Measurements from ENCODE around the gene VGLL4. TPM values are rescaled to one million over a fixed set of nuclear protein-coding genes. Genes with fewer than 3 reads are reported as not detected.
A peak's percentile ranks its signal among the peaks of the same experiment; 100 is the strongest.

The VGLL4 gene
- total RNA-seq, 1 experiment from 2014 or later = 43.0 TPM

GRCh38 chr3:11642431-11643191 lies 1.1 kb downstream of the VGLL4 start (continued):
- TF ChIP-seq TCF7 (CRISPR knock-in tag; IDR thresholded peaks at IDR 0.05; ENCODE audit: low read depth) = no peak
- TF ChIP-seq ATF3 (CRISPR knock-in tag; conservative IDR thresholded peaks at IDR 0.05) = no peak
- no peak for TF ChIP-seq ZBTB21 (CRISPR knock-in tag; IDR thresholded peaks at IDR 0.05; ENCODE audit: borderline replicate concordance)
- TF ChIP-seq ATF1 (CRISPR knock-in tag; IDR thresholded peaks at IDR 0.05) = no peak
- TF ChIP-seq, protein P1, sequence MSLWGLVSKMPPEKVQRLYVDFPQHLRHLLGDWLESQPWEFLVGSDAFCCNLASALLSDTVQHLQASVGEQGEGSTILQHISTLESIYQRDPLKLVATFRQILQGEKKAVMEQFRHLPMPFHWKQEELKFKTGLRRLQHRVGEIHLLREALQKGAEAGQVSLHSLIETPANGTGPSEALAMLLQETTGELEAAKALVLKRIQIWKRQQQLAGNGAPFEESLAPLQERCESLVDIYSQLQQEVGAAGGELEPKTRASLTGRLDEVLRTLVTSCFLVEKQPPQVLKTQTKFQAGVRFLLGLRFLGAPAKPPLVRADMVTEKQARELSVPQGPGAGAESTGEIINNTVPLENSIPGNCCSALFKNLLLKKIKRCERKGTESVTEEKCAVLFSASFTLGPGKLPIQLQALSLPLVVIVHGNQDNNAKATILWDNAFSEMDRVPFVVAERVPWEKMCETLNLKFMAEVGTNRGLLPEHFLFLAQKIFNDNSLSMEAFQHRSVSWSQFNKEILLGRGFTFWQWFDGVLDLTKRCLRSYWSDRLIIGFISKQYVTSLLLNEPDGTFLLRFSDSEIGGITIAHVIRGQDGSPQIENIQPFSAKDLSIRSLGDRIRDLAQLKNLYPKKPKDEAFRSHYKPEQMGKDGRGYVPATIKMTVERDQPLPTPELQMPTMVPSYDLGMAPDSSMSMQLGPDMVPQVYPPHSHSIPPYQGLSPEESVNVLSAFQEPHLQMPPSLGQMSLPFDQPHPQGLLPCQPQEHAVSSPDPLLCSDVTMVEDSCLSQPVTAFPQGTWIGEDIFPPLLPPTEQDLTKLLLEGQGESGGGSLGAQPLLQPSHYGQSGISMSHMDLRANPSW (CRISPR knock-in tag; conservative IDR thresholded peaks at IDR 0.05; ENCODE audit: low read depth) = no peak
- TF ChIP-seq MYBL2 (CRISPR knock-in tag; IDR thresholded peaks at IDR 0.05) = no peak
- no peak for TF ChIP-seq ZMAT4 (CRISPR knock-in tag; IDR thresholded peaks at IDR 0.05)
- TF ChIP-seq, protein P2, sequence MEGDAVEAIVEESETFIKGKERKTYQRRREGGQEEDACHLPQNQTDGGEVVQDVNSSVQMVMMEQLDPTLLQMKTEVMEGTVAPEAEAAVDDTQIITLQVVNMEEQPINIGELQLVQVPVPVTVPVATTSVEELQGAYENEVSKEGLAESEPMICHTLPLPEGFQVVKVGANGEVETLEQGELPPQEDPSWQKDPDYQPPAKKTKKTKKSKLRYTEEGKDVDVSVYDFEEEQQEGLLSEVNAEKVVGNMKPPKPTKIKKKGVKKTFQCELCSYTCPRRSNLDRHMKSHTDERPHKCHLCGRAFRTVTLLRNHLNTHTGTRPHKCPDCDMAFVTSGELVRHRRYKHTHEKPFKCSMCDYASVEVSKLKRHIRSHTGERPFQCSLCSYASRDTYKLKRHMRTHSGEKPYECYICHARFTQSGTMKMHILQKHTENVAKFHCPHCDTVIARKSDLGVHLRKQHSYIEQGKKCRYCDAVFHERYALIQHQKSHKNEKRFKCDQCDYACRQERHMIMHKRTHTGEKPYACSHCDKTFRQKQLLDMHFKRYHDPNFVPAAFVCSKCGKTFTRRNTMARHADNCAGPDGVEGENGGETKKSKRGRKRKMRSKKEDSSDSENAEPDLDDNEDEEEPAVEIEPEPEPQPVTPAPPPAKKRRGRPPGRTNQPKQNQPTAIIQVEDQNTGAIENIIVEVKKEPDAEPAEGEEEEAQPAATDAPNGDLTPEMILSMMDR (IDR thresholded peaks at IDR 0.05) = no peak
- no peak for TF ChIP-seq TEAD1 (CRISPR knock-in tag; IDR thresholded peaks at IDR 0.05)
- 0 out of 2 replicates have a peak, but pooled peaks have one; percentile 41 for TF ChIP-seq ETV6 (CRISPR knock-in tag; IDR thresholded peaks at IDR 0.05)
- peak; percentile 43; the same call in 1 of the 2 replicates for TF ChIP-seq FOXP1 (CRISPR knock-in tag; IDR thresholded peaks at IDR 0.05; ENCODE audit: borderline replicate concordance)
- TF ChIP-seq ZNF532 (CRISPR knock-in tag; IDR thresholded peaks at IDR 0.05; ENCODE audit: borderline replicate concordance) = no peak
- no peak for TF ChIP-seq PREB (CRISPR knock-in tag; IDR thresholded peaks at IDR 0.05; ENCODE audit: borderline replicate concordance)
- TF ChIP-seq ZNF396 (CRISPR knock-in tag; IDR thresholded peaks at IDR 0.05; ENCODE audit: borderline replicate concordance) = no peak
- TF ChIP-seq IRF1 (CRISPR knock-in tag; IDR thresholded peaks at IDR 0.05) = 0 out of 2 replicates have a peak, but pooled peaks have one; percentile 42
- no peak for TF ChIP-seq ATF2 (CRISPR knock-in tag; IDR thresholded peaks at IDR 0.05; ENCODE audit: borderline replicate concordance, low read depth)
- no peak for TF ChIP-seq ZSCAN18 (CRISPR knock-in tag; IDR thresholded peaks at IDR 0.05)
- no peak for TF ChIP-seq ELF4 (CRISPR knock-in tag; IDR thresholded peaks at IDR 0.05; ENCODE audit: low read depth)
- no peak for TF ChIP-seq ZNF232 (CRISPR knock-in tag; IDR thresholded peaks at IDR 0.05)
- no peak for TF ChIP-seq ZNF138 (CRISPR knock-in tag; conservative IDR thresholded peaks at IDR 0.05)
- TF ChIP-seq SMAD3 (CRISPR knock-in tag; IDR thresholded peaks at IDR 0.05; ENCODE audit: borderline replicate concordance) = no peak
- no peak for TF ChIP-seq PRRX2 (CRISPR knock-in tag; IDR thresholded peaks at IDR 0.05)

Measured in WTC11 (cell line).